ENCODE data around the gene LNX2.

DNA sequence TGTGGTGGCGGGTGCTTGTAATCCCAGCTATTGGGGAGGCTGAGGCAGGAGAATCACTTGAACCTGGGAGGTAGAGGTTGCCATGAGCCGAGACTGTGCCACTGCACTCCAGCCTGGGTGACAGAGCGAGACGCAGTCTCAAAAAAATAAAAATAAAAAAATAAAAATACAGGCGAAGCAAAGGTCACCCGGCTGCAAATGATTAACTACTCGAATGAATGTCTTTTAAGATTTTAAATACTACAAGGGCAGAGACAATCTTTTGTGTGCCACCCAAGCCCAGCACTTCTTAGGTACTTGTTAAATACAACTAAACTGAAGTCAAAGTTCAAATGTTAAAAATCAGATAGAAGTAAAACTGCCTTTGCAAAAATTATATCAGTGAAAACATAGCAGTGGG lies 6.7 kb downstream of the LNX2 start:
- no peak for TF ChIP-seq MXI1 (IDR thresholded peaks at IDR 0.05; ENCODE audit: borderline replicate concordance, low read depth, low read length)
- TF ChIP-seq CTCF (conservative IDR thresholded peaks at IDR 0.05; ENCODE audit: low read depth, low read length): no peak
- TF ChIP-seq POLR2A (IDR thresholded peaks at IDR 0.05; ENCODE audit: low read depth, low read length): no peak
- no peak for TF ChIP-seq RFX5 (IDR thresholded peaks at IDR 0.05; ENCODE audit: low read depth, low read length)
- TF ChIP-seq CEBPB (IDR thresholded peaks at IDR 0.05; ENCODE audit: low read depth, low read length): no peak
- no peak for TF ChIP-seq MAZ (IDR thresholded peaks at IDR 0.05; ENCODE audit: borderline replicate concordance, low read depth, low read length)
- no peak for TF ChIP-seq FOS (IDR thresholded peaks at IDR 0.05; ENCODE audit: low read depth, low read length)
